Measurements from ENCODE around the gene BCOR. TPM values are rescaled to one million over a fixed set of nuclear protein-coding genes. Genes with fewer than 3 reads are reported as not detected.

Gene BCOR
- total and polyA plus RNA-seq, 2 of the 13 experiments (the other 11 are each of a cell fraction or from before 2014, with no cell fraction given) = 14.3 to 15.2 TPM

DNA sequence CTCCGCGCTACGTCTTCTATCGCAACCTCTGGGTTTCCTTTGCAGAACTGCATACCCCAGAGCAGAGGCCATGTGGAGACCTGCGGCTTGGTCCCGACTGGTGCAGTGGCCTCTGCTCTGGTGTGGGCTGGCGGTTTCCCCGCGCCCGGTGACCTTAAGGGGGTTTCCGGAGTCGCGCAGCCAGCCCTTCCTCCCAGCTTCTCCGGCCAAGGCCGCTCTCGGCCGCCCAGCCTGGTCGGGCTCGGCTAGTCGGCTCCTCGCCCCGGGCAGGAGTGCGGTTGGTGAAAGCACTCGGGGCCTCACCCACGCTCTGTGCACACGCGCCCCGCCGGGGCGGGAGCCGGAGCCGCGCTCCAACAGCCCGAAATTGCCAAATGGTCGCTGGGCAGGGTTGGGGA lies 84.9 kb downstream of the BCOR start (continued):
- TF ChIP-seq, protein P1, sequence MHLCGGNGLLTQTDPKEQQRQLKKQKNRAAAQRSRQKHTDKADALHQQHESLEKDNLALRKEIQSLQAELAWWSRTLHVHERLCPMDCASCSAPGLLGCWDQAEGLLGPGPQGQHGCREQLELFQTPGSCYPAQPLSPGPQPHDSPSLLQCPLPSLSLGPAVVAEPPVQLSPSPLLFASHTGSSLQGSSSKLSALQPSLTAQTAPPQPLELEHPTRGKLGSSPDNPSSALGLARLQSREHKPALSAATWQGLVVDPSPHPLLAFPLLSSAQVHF (CRISPR knock-in tag; IDR thresholded peaks at IDR 0.05) = 0 out of 2 replicates have a peak, but pooled peaks have one; percentile 31
- TF ChIP-seq ZNF350 (CRISPR knock-in tag; IDR thresholded peaks at IDR 0.05; ENCODE audit: borderline replicate concordance, low read depth) (no peak), ZC3H13 (CRISPR knock-in tag; IDR thresholded peaks at IDR 0.05) (peak; percentile 65; the same call in 1 of the 2 replicates), ZNF773 (CRISPR knock-in tag; IDR thresholded peaks at IDR 0.05; ENCODE audit: borderline replicate concordance) (no peak), ZBTB26 (CRISPR knock-in tag; IDR thresholded peaks at IDR 0.05; ENCODE audit: borderline replicate concordance) (no peak), ZMYM4 (CRISPR knock-in tag; IDR thresholded peaks at IDR 0.05) (no peak), CHD4 (IDR thresholded peaks at IDR 0.05; ENCODE audit: borderline replicate concordance, low read length) (no peak), ZSCAN20 (CRISPR knock-in tag; IDR thresholded peaks at IDR 0.05; ENCODE audit: borderline replicate concordance) (no peak), TAF1 (CRISPR knock-in tag; IDR thresholded peaks at IDR 0.05) (no peak), ZFP62 (CRISPR knock-in tag; IDR thresholded peaks at IDR 0.05) (no peak), MIER3 (CRISPR knock-in tag; IDR thresholded peaks at IDR 0.05; ENCODE audit: borderline replicate concordance) (no peak)
- TF ChIP-seq, protein P2, sequence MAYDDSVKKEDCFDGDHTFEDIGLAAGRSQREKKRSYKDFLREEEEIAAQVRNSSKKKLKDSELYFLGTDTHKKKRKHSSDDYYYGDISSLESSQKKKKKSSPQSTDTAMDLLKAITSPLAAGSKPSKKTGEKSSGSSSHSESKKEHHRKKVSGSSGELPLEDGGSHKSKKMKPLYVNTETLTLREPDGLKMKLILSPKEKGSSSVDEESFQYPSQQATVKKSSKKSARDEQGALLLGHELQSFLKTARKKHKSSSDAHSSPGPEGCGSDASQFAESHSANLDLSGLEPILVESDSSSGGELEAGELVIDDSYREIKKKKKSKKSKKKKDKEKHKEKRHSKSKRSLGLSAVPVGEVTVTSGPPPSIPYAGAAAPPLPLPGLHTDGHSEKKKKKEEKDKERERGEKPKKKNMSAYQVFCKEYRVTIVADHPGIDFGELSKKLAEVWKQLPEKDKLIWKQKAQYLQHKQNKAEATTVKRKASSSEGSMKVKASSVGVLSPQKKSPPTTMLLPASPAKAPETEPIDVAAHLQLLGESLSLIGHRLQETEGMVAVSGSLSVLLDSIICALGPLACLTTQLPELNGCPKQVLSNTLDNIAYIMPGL (CRISPR knock-in tag; IDR thresholded peaks at IDR 0.05; ENCODE audit: borderline replicate concordance in 1 of 2, low read depth in 1 of 2) = 0 out of 4 replicates have a peak, but pooled peaks of 1 of the 2 experiments have one; percentile 34
- TF ChIP-seq, protein P3, sequence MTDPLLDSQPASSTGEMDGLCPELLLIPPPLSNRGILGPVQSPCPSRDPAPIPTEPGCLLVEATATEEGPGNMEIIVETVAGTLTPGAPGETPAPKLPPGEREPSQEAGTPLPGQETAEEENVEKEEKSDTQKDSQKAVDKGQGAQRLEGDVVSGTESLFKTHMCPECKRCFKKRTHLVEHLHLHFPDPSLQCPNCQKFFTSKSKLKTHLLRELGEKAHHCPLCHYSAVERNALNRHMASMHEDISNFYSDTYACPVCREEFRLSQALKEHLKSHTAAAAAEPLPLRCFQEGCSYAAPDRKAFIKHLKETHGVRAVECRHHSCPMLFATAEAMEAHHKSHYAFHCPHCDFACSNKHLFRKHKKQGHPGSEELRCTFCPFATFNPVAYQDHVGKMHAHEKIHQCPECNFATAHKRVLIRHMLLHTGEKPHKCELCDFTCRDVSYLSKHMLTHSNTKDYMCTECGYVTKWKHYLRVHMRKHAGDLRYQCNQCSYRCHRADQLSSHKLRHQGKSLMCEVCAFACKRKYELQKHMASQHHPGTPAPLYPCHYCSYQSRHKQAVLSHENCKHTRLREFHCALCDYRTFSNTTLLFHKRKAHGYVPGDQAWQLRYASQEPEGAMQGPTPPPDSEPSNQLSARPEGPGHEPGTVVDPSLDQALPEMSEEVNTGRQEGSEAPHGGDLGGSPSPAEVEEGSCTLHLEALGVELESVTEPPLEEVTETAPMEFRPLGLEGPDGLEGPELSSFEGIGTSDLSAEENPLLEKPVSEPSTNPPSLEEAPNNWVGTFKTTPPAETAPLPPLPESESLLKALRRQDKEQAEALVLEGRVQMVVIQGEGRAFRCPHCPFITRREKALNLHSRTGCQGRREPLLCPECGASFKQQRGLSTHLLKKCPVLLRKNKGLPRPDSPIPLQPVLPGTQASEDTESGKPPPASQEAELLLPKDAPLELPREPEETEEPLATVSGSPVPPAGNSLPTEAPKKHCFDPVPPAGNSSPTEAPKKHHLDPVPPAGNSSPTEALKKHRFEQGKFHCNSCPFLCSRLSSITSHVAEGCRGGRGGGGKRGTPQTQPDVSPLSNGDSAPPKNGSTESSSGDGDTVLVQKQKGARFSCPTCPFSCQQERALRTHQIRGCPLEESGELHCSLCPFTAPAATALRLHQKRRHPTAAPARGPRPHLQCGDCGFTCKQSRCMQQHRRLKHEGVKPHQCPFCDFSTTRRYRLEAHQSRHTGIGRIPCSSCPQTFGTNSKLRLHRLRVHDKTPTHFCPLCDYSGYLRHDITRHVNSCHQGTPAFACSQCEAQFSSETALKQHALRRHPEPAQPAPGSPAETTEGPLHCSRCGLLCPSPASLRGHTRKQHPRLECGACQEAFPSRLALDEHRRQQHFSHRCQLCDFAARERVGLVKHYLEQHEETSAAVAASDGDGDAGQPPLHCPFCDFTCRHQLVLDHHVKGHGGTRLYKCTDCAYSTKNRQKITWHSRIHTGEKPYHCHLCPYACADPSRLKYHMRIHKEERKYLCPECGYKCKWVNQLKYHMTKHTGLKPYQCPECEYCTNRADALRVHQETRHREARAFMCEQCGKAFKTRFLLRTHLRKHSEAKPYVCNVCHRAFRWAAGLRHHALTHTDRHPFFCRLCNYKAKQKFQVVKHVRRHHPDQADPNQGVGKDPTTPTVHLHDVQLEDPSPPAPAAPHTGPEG (CRISPR knock-in tag; IDR thresholded peaks at IDR 0.05) = 0 out of 2 replicates have a peak, but pooled peaks have one; percentile 19
- TF ChIP-seq, protein P4, sequence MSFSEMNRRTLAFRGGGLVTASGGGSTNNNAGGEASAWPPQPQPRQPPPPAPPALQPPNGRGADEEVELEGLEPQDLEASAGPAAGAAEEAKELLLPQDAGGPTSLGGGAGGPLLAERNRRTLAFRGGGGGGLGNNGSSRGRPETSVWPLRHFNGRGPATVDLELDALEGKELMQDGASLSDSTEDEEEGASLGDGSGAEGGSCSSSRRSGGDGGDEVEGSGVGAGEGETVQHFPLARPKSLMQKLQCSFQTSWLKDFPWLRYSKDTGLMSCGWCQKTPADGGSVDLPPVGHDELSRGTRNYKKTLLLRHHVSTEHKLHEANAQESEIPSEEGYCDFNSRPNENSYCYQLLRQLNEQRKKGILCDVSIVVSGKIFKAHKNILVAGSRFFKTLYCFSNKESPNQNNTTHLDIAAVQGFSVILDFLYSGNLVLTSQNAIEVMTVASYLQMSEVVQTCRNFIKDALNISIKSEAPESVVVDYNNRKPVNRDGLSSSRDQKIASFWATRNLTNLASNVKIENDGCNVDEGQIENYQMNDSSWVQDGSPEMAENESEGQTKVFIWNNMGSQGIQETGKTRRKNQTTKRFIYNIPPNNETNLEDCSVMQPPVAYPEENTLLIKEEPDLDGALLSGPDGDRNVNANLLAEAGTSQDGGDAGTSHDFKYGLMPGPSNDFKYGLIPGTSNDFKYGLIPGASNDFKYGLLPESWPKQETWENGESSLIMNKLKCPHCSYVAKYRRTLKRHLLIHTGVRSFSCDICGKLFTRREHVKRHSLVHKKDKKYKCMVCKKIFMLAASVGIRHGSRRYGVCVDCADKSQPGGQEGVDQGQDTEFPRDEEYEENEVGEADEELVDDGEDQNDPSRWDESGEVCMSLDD (CRISPR knock-in tag; IDR thresholded peaks at IDR 0.05; ENCODE audit: borderline replicate concordance) = 0 out of 2 replicates have a peak, but pooled peaks have one; percentile 6
- TF ChIP-seq, protein P5, sequence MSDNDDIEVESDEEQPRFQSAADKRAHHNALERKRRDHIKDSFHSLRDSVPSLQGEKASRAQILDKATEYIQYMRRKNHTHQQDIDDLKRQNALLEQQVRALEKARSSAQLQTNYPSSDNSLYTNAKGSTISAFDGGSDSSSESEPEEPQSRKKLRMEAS (IDR thresholded peaks at IDR 0.05) = no peak; the same call in 1 of the 2 replicates
